Measurements from ENCODE around the gene FOXP3. TPM values are rescaled to one million over a fixed set of nuclear protein-coding genes. Genes with fewer than 3 reads are reported as not detected.

The FOXP3 gene
- total RNA-seq, 1 experiment from 2014 or later = 0.15 TPM

- ChIA-PET POLR2A (no interaction called here), RAD21 (ENCODE audit: low non-redundant PET in 1 of 2, low total read pairs in 2 of 2, uncharacterized antibody in 2 of 2, unreplicated experiment in 2 of 2) (no interaction called here), CTCF (no interaction called here)
- no peak for TF ChIP-seq CBX3 (IDR thresholded peaks at IDR 0.05; ENCODE audit: low read depth)
- TF ChIP-seq, protein P1, sequence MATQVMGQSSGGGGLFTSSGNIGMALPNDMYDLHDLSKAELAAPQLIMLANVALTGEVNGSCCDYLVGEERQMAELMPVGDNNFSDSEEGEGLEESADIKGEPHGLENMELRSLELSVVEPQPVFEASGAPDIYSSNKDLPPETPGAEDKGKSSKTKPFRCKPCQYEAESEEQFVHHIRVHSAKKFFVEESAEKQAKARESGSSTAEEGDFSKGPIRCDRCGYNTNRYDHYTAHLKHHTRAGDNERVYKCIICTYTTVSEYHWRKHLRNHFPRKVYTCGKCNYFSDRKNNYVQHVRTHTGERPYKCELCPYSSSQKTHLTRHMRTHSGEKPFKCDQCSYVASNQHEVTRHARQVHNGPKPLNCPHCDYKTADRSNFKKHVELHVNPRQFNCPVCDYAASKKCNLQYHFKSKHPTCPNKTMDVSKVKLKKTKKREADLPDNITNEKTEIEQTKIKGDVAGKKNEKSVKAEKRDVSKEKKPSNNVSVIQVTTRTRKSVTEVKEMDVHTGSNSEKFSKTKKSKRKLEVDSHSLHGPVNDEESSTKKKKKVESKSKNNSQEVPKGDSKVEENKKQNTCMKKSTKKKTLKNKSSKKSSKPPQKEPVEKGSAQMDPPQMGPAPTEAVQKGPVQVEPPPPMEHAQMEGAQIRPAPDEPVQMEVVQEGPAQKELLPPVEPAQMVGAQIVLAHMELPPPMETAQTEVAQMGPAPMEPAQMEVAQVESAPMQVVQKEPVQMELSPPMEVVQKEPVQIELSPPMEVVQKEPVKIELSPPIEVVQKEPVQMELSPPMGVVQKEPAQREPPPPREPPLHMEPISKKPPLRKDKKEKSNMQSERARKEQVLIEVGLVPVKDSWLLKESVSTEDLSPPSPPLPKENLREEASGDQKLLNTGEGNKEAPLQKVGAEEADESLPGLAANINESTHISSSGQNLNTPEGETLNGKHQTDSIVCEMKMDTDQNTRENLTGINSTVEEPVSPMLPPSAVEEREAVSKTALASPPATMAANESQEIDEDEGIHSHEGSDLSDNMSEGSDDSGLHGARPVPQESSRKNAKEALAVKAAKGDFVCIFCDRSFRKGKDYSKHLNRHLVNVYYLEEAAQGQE (IDR thresholded peaks at IDR 0.05; ENCODE audit: low read depth) = no peak
- no peak for TF ChIP-seq SIN3A (IDR thresholded peaks at IDR 0.05; ENCODE audit: low read depth)
- TF ChIP-seq POLR2AphosphoS5 (IDR thresholded peaks at IDR 0.05; ENCODE audit: low read depth, low read length) = no peak
- TF ChIP-seq EZH2 (IDR thresholded peaks at IDR 0.05) = no peak
- TF ChIP-seq, protein P2, sequence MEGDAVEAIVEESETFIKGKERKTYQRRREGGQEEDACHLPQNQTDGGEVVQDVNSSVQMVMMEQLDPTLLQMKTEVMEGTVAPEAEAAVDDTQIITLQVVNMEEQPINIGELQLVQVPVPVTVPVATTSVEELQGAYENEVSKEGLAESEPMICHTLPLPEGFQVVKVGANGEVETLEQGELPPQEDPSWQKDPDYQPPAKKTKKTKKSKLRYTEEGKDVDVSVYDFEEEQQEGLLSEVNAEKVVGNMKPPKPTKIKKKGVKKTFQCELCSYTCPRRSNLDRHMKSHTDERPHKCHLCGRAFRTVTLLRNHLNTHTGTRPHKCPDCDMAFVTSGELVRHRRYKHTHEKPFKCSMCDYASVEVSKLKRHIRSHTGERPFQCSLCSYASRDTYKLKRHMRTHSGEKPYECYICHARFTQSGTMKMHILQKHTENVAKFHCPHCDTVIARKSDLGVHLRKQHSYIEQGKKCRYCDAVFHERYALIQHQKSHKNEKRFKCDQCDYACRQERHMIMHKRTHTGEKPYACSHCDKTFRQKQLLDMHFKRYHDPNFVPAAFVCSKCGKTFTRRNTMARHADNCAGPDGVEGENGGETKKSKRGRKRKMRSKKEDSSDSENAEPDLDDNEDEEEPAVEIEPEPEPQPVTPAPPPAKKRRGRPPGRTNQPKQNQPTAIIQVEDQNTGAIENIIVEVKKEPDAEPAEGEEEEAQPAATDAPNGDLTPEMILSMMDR (IDR thresholded peaks at IDR 0.05 in 2 of 3, conservative IDR thresholded peaks at IDR 0.05 in 1 of 3; ENCODE audit: borderline replicate concordance in 1 of 3, insufficient read depth in 1 of 3, low read depth in 2 of 3, low read length in 2 of 3) = no peak
- no peak for TF ChIP-seq EGR1 (IDR thresholded peaks at IDR 0.05; ENCODE audit: low read depth)
- no peak for TF ChIP-seq ZFX (IDR thresholded peaks at IDR 0.05)
- no peak for TF ChIP-seq SRF (IDR thresholded peaks at IDR 0.05; ENCODE audit: low read depth)
- no peak for TF ChIP-seq ATF3 (IDR thresholded peaks at IDR 0.05)
- TF ChIP-seq YY1 (IDR thresholded peaks at IDR 0.05; ENCODE audit: extremely low read depth, insufficient replicate concordance, low read depth, low read length) = no peak
- no peak for TF ChIP-seq ELF1 (IDR thresholded peaks at IDR 0.05; ENCODE audit: borderline replicate concordance, low read depth)
- no peak for TF ChIP-seq MAX (IDR thresholded peaks at IDR 0.05)
- no peak for TF ChIP-seq FOSL1 (IDR thresholded peaks at IDR 0.05; ENCODE audit: low read depth)
- TF ChIP-seq RAD21 (IDR thresholded peaks at IDR 0.05; ENCODE audit: low read depth) = no peak
- TF ChIP-seq CEBPB (IDR thresholded peaks at IDR 0.05; ENCODE audit: low read depth) = no peak
- no peak for TF ChIP-seq ZBTB33 (IDR thresholded peaks at IDR 0.05; ENCODE audit: extremely low read depth, insufficient replicate concordance, low read length)
- Histone ChIP-seq H3K4me1 (ENCODE audit: control insufficient read depth in 1 of 2, insufficient read depth in 2 of 2, low read length in 2 of 2) (no peaks in the 10 kb centered on the region), H3K27me3 (ENCODE audit: insufficient read depth, low read length) (no peaks in the 10 kb centered on the region), H3K9me2 (ENCODE audit: insufficient read depth) (no peaks in the 10 kb centered on the region), H3K79me2 (ENCODE audit: insufficient read depth, low read length) (no peaks in the 10 kb centered on the region), H3K9ac (ENCODE audit: low read length) (no peak overlapping the region), H3K27ac (ENCODE audit: low read depth, low read length) (no peak overlapping the region), H3K36me3 (ENCODE audit: control insufficient read depth in 1 of 2, insufficient read depth in 2 of 2, low read length in 2 of 2) (no peaks in the 10 kb centered on the region), H2AFZ (ENCODE audit: low read depth, low read length, poor library complexity, severe bottlenecking) (no peak overlapping the region), H3K4me3 (replicated peaks in 1 of 2; ENCODE audit: low read depth in 1 of 2, low read length in 2 of 2) (no peak overlapping the region), H3K4me2 (ENCODE audit: low read length) (no peak overlapping the region), H3K9me3 (ENCODE audit: control insufficient read depth in 1 of 2, insufficient read depth in 1 of 2, low read depth in 1 of 2, low read length in 2 of 2) (no peaks in the 10 kb centered on the region), H4K20me1 (ENCODE audit: insufficient read depth) (no peaks in the 10 kb centered on the region)
- no TSS peak for BruUV-seq (replicated peaks)
- intact Hi-C loops (cut with micrococcal nuclease) = no loop called here
- no peak for DNase-seq (ENCODE audit: low read depth, low spot score)
- ATAC-seq = no peak
Measured at GRCh38 chrX:49232525-49232924, 32.0 kb downstream of the FOXP3 start.

All from HCT116 (cell line).